ENCODE measurements around the gene LCN6.
"Not testable (repeated sequence)": the region's sequence is repeated elsewhere in the genome, so short reads cannot be mapped to it uniquely, and the experiment has no call there.

LCN6 gene

GRCh38 chr9:136759436-136760325 lies 11.4 kb upstream of the LCN6 start:
- no peak for DNase-seq

- no peak for DNase-seq
Measured at GRCh38 chr9:136759001-136759400, 10.7 kb upstream of the LCN6 start.

GRCh38 chr9:136757751-136758140 lies 9.4 kb upstream of the LCN6 start:
- DNase-seq: no peak

- DNase-seq: peak in 1 of 14 donors; percentile 74
Measured at GRCh38 chr9:136757328-136757727, 9.0 kb upstream of the LCN6 start.

- no peak for DNase-seq
Measured at GRCh38 chr9:136756836-136757235, 8.5 kb upstream of the LCN6 start.

GRCh38 chr9:136756134-136756438 lies 7.8 kb upstream of the LCN6 start:
- DNase-seq: no peak

GRCh38 chr9:136755302-136756133 lies 7.2 kb upstream of the LCN6 start:
- not testable (repeated sequence) for DNase-seq

- no peak for DNase-seq
Measured at GRCh38 chr9:136754626-136755301, 6.4 kb upstream of the LCN6 start.

GRCh38 chr9:136754059-136754572 lies 5.8 kb upstream of the LCN6 start:
- DNase-seq: no peak

- DNase-seq: no peak
Measured at GRCh38 chr9:136753371-136754058, 5.2 kb upstream of the LCN6 start.

- DNase-seq: no peak
Measured at GRCh38 chr9:136751814-136752213, 3.5 kb upstream of the LCN6 start.

- DNase-seq: no peak
Measured at GRCh38 chr9:136751244-136751643, 2.9 kb upstream of the LCN6 start.

GRCh38 chr9:136750526-136750925 lies 2.2 kb upstream of the LCN6 start:
- DNase-seq: no peak

GRCh38 chr9:136748666-136749611 lies 614 bp upstream of the LCN6 start:
- DNase-seq: no peak

- DNase-seq: no peak
Measured at GRCh38 chr9:136747161-136748060, 914 bp downstream of the LCN6 start.

- no peak for DNase-seq
Measured at GRCh38 chr9:136746621-136747020, 1.7 kb downstream of the LCN6 start.

- no peak for DNase-seq
Measured at GRCh38 chr9:136746155-136746490, 2.2 kb downstream of the LCN6 start.

- DNase-seq: no peak
Measured at GRCh38 chr9:136745389-136746154, 2.8 kb downstream of the LCN6 start.

- no peak for DNase-seq
Measured at GRCh38 chr9:136744773-136745172, 3.6 kb downstream of the LCN6 start.

Data from C1 segment of cervical spinal cord (tissue), 14 donors.